Stimulated activated naive B cell treated with anti-CD40 and anti-IgM and Interleukin-4, amounts not matched to agents 10 μg/mL and 1 μg/mL and 100 μg/mL, for 72 hours (primary cell): ENCODE data around the gene USP51.
"Not testable (repeated sequence)": the region's sequence is repeated elsewhere in the genome, so short reads cannot be mapped to it uniquely, and the experiment has no call there.

ENCODE experiments used
- ATAC-seq, 2 donors: fragments of 150-1000 bp; cut with Tn5 transposase; replicated peaks; 2 replicates each; pipeline ENCODE4 v1.10.0; 2021; ENCODE audit warnings: moderate library complexity in 1 of 2
- DNase-seq: peaks from one replicate; pipeline ENCODE4 v3.0.0; 2021
- H3K27ac Mint-ChIP-seq: one replicate; pipeline ENCODE4 v1.8.0; 2022; ENCODE audit warnings: mild to moderate bottlenecking, mixed read lengths
- H3K27me3 Mint-ChIP-seq, 2 donors: one replicate each; pipeline ENCODE4 v1.8.0; 2022; ENCODE audit warnings: mixed read lengths in 2 of 2
- H3K36me3 Mint-ChIP-seq, 2 donors: one replicate each; pipeline ENCODE4 v1.8.0; 2022; ENCODE audit warnings: mixed read lengths in 2 of 2, mild to moderate bottlenecking in 1 of 2
- H3K4me1 Mint-ChIP-seq, 2 donors: one replicate each; pipeline ENCODE4 v1.8.0; 2022; ENCODE audit warnings: mixed read lengths in 2 of 2, mild to moderate bottlenecking in 1 of 2
- H3K4me3 Mint-ChIP-seq, 2 donors: one replicate each; pipeline ENCODE4 v1.8.0; 2022; ENCODE audit warnings: mild to moderate bottlenecking in 2 of 2, mixed read lengths in 2 of 2, moderate library complexity in 1 of 2
- H3K9me3 Mint-ChIP-seq, 2 donors: one replicate each; pipeline ENCODE4 v1.8.0; 2022; ENCODE audit warnings: mixed read lengths in 2 of 2, mild to moderate bottlenecking in 1 of 2

The USP51 gene

DNA sequence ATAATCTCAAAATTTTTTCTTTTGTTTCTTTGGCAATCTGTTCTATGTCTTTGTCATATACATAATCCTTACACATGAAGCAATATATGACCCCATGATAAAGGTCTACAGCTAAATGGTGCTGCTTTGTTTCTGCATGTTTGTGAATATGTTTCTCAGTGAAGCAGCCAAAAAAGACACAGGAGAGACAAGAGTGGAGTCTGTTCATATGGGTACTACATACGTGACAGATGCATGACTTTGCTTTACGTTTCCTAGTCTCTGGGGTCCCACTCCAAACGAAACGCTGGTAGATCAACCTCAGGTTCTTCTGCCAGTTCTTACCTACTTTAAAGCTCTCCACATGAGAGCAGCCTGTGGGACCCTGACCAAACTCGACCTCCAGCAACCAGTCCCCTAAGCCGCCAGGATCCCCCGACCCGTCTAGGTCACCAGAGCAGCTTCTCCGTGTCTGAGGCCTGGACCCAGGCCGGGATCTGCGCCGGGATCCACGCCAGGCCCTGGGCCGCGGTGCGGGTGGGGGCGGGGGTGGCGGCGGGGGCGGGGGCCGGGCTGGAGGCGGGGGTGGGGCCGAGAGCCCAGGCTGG lies 1.5 kb downstream of the USP51 start:
- H3K27me3 Mint-ChIP-seq, result peaks cover 0 to 13% of the 10 kb centered on the region in 2 donors
- peak overlapping the region; percentile 31 for H3K27ac Mint-ChIP-seq
- no peaks in the 10 kb centered on the region for H3K9me3 Mint-ChIP-seq
- peaks cover 3 to 6% of the 10 kb centered on the region in 2 donors for H3K4me1 Mint-ChIP-seq
- peak in 1 of 2 donors; percentile 5 for ATAC-seq
- H3K4me3 Mint-ChIP-seq, result peak overlapping the region; percentile 73 to 97
- peaks cover 2 to 3% of the 10 kb centered on the region in 2 donors for H3K36me3 Mint-ChIP-seq
- DNase-seq, result no peak

DNA sequence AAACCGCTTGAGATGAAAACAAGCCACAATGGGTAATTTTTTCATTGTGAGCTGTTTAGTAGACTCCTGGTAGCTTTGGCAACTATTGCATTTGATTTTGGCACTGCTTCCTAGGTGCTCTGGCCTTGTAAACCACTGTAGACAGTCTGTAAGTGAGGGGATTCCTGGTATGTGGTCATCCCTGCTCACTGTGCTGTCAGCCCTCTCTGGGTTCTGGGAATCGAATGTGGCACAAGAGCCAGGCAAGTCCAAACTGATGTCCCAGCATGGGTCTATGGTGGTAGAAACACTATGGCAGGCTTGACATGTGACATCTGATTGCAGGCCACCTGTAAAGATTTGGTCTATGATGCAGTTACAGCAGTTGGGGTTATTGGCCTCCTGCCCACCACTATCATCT lies 2.5 kb downstream of the USP51 start:
- Mint-ChIP-seq H3K27me3 (peaks cover 0 to 13% of the 10 kb centered on the region in 2 donors), H3K4me3 (no peak overlapping the region), H3K4me1 (peaks cover 3 to 6% of the 10 kb centered on the region in 2 donors), H3K36me3 (peaks cover 2 to 3% of the 10 kb centered on the region in 2 donors), H3K9me3 (no peaks in the 10 kb centered on the region), H3K27ac (no peak overlapping the region)
- DNase-seq (no peak), ATAC-seq (no peak)

DNA sequence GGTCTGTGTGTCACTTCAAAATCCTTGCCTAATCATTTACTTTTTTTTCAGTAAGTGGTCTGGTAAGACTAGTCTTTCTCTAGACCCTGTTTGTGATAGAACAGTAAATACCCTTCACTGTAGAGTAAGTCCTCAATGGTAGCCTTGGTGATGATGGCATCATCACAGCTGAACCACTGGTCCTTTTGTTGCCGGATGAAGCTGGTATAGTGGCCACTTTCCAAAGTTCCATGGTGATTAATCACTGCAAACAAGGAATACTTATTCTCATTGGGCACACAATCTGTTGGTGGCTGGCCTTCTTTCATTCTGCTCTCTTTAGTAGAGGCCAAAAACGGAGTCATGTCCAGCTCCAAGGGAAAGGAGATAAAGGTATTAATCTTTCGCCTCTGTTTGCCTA lies 2.9 kb downstream of the USP51 start:
- no peaks in the 10 kb centered on the region for H3K9me3 Mint-ChIP-seq
- H3K27ac Mint-ChIP-seq, result no peak overlapping the region
- peaks cover 3 to 6% of the 10 kb centered on the region in 2 donors for H3K4me1 Mint-ChIP-seq
- no peak overlapping the region for H3K4me3 Mint-ChIP-seq
- ATAC-seq (no peak), DNase-seq (no peak)
- peaks cover 0 to 13% of the 10 kb centered on the region in 2 donors for H3K27me3 Mint-ChIP-seq
- peaks cover 2 to 3% of the 10 kb centered on the region in 2 donors for H3K36me3 Mint-ChIP-seq

DNA sequence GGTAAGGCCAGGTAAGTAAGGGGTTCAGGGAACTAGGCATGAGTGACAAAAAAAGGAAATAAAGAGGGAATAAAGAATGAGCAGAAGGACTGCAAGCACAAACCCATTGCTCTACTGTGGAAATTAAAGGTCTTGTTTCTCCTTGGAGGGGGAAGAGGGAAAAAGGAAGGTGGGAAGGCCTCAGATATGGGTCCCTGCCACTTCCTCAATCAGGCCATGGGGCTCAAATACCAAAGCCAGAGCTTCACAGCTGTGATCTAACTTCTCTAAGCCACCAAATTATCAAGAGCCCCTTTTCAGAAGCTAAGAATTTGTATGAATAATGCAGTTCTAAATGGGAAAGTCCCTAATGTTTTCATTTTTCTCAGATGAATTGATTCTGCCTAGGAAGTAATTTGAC lies 4.7 kb downstream of the USP51 start:
- Mint-ChIP-seq H3K27me3 (peaks cover 0 to 11% of the 10 kb centered on the region in 2 donors), H3K4me3 (no peak overlapping the region), H3K36me3 (peaks cover 2 to 3% of the 10 kb centered on the region in 2 donors), H3K9me3 (no peaks in the 10 kb centered on the region), H3K27ac (no peak overlapping the region), H3K4me1 (peaks cover 3 to 6% of the 10 kb centered on the region in 2 donors)
- DNase-seq, result no peak
- no peak for ATAC-seq

DNA sequence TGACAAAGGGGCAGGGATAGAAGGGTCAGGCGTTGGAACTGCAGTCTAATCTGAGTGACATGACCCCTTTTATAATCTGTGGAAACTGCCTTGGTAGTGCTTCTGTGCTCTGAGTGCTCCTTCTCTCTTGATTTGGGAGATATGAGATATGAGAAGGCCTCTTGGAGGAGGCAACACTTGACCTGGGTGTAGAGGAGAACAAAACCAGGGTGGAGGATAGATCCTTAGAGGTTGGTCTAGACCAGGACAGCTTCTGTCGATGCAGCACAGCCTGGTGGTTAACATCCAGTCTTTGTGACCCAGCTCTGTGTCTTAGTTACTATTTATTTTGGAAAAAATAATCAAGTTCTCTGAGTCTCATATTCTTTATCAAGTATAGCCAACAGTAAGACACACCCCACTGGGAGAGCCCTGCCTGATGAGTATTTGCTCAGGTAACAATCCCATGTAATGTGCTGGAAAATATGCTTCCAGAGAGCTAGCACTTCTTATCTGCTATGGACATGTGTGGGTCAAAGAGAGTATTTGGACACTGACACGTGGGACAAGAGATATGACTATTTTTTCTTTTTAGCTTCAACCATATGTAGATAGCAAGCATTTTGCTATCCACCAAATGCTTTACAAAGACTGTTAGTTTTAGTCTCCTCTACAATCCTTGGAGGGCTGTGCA lies 9.1 kb downstream of the USP51 start:
- peaks cover 0 to 4% of the 10 kb centered on the region in 2 donors for H3K27me3 Mint-ChIP-seq
- H3K9me3 Mint-ChIP-seq, result no peaks in the 10 kb centered on the region
- H3K4me1 Mint-ChIP-seq, result peaks cover 3 to 6% of the 10 kb centered on the region in 2 donors
- H3K4me3 Mint-ChIP-seq, result no peak overlapping the region
- H3K36me3 Mint-ChIP-seq, result no peaks in the 10 kb centered on the region
- ATAC-seq (no peak), DNase-seq (no peak)
- no peak overlapping the region for H3K27ac Mint-ChIP-seq

GRCh38 chrX:55479956-55480355 lies 9.7 kb downstream of the USP51 start:
- H3K27ac Mint-ChIP-seq, ATAC-seq, H3K9me3 Mint-ChIP-seq, H3K36me3 Mint-ChIP-seq, H3K4me1 Mint-ChIP-seq, H3K27me3 Mint-ChIP-seq, DNase-seq, H3K4me3 Mint-ChIP-seq: not testable (repeated sequence)

DNA sequence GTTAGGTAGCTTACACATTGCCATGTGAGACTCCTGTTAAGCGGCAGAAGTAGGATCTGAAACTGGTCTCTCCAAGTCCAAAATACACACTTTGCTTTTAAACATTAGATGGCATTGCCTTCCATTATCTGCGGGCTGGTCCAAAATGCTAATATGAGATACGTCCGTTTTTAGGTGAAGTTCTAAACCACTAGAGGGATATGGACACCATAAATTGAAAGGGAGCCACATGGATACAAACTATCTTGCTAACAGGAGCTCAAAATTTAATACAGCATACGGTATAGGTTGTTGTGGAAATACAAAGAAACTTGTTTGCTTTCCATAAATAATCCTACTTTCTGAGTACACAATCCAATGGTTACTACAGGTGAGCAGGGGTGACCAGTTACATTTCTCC lies 23.9 kb downstream of the USP51 start:
- not testable (repeated sequence) for DNase-seq, H3K4me3 Mint-ChIP-seq, H3K4me1 Mint-ChIP-seq, H3K27me3 Mint-ChIP-seq, ATAC-seq, H3K9me3 Mint-ChIP-seq, H3K36me3 Mint-ChIP-seq, H3K27ac Mint-ChIP-seq

DNA sequence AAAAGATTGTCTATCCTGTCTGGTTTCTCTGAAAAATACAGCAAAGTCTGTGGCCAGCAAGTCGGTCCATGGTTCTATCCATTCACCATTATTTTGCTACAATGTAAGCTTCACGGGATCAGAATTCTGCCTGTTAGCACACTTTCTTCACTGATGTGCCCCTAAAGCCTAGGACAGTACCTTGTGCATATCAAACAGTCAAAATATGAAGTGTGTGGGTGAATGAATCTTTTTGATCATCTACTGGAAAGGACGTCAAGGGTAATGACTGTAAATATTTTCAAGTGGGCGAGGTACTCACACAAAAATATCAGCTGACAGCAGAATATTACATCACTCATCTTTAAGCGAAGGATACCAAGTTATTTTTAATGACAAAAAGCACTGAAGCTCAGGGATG lies 24.5 kb downstream of the USP51 start:
- not testable (repeated sequence) for H3K4me3 Mint-ChIP-seq, H3K9me3 Mint-ChIP-seq, H3K4me1 Mint-ChIP-seq, ATAC-seq, H3K27me3 Mint-ChIP-seq, H3K36me3 Mint-ChIP-seq, H3K27ac Mint-ChIP-seq, DNase-seq

DNA sequence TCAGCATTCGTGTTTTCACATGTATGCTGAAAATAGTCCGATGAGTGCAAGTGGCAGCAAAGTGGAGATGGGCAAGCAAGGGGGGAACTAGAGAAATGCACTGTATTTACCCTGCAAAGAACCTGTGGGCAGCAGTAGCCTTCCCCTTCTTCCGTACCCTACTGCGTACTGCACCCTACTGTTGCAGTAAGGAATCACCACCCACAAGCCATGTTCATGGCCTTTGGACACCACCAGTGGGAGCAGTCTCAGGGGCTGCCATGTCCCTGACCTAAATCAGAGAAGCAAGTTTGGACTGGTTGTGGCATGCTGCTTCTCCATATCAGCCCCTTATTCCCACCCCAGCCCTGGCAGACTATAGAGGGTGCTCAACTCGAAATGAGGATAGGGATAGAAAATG lies 25.6 kb downstream of the USP51 start:
- not testable (repeated sequence) for H3K36me3 Mint-ChIP-seq, H3K4me1 Mint-ChIP-seq, H3K4me3 Mint-ChIP-seq, H3K9me3 Mint-ChIP-seq, H3K27ac Mint-ChIP-seq, H3K27me3 Mint-ChIP-seq, DNase-seq
- peak in 1 of 2 donors; percentile 36 for ATAC-seq

DNA sequence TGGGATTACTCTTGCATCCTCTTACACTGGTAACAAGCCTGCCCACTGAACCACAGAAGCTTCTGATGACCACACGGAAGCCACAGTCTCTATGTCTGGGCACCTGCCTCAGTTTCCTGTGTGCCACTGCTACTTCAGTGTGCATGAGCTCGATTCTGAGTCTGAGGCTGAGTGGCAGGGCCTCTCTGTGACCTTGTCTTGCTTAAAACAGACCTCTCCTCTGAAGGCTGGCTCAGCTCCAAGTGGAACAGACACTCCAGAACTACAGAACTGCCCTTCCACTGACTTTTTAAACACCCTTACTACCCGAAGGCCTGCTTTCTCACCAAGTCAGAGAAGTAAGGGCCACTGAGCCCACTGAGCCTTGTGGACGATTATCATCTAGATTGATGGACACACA lies 29.7 kb downstream of the USP51 start:
- not testable (repeated sequence) for H3K27ac Mint-ChIP-seq, DNase-seq, H3K4me3 Mint-ChIP-seq, ATAC-seq, H3K9me3 Mint-ChIP-seq, H3K4me1 Mint-ChIP-seq, H3K36me3 Mint-ChIP-seq, H3K27me3 Mint-ChIP-seq

DNA sequence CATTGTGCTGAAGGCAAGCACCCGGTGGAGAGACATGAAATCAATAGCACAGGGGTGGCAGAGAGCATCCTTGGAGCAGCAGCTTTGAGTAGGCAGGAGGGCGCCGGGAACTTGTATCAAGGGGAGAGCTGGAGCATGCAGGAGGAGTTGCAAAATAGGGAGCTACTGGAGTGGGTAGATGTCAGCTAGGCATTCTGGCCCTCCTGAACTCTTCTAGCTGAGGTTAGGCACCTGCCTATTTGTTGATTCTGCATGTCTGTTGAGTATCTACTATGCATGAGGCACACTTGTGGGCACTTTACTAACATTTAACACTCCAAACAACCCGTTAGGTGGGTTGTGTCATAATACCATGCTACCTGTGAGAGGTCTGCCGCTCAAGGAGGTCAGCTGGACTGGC lies 30.2 kb downstream of the USP51 start:
- not testable (repeated sequence) for ATAC-seq, H3K4me1 Mint-ChIP-seq, H3K36me3 Mint-ChIP-seq, H3K27ac Mint-ChIP-seq, DNase-seq, H3K4me3 Mint-ChIP-seq, H3K27me3 Mint-ChIP-seq, H3K9me3 Mint-ChIP-seq

DNA sequence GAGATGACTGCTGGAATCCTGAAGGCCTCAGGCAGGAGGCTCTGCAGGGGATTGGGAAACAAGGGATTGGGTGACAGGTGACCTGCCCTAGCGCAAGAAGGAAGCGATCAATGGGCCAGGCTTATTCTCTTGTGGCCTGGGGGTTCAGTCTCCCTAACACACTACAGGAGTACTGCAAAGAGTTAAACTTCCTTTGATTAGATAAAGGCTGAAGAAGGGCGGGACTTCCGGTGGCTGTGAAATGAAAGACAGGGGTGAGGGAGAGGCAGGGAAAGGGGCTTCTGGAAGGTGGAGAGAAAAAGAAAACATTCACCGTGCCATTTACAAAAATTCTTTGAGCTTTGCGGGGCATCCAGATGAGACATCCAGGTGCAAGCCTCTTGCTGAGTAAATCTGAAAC lies 33.9 kb downstream of the USP51 start:
- H3K27ac Mint-ChIP-seq, DNase-seq, H3K27me3 Mint-ChIP-seq, ATAC-seq, H3K4me3 Mint-ChIP-seq, H3K9me3 Mint-ChIP-seq, H3K36me3 Mint-ChIP-seq: not testable (repeated sequence)
- peaks cover 8 to 10% of the 10 kb centered on the region in 2 donors for H3K4me1 Mint-ChIP-seq

DNA sequence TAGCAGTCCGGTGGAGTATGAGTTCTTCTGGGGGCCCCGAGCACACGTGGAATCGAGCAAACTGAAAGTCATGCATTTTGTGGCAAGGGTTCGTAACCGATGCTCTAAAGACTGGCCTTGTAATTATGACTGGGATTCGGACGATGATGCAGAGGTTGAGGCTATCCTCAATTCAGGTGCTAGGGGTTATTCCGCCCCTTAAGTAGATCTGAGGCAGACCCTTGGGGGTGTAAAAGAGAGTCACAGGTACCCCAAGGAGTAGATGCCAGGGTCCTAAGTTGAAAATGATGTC lies 36.9 kb downstream of the USP51 start:
- no peak for DNase-seq
- peak in 1 of 2 donors; percentile 13 for ATAC-seq
- Mint-ChIP-seq H3K4me3 (peak overlapping the region; percentile 84 to 89), H3K27me3 (no peaks in the 10 kb centered on the region), H3K4me1 (peaks cover 8 to 11% of the 10 kb centered on the region in 2 donors), H3K36me3 (peaks cover 0 to 2% of the 10 kb centered on the region in 2 donors), H3K27ac (peak overlapping the region; percentile 93), H3K9me3 (no peaks in the 10 kb centered on the region)

GRCh38 chrX:55451990-55452832 lies 37.4 kb downstream of the USP51 start, which contains the start of gene MAGEH1:
Gene MAGEH1, plus strand, starts transcription at chrX:55452127. Its CDS starts 248 bp downstream, at chrX:55452375.
- H3K27ac Mint-ChIP-seq, result peak within 1 kb of the TSS; percentile 93
- H3K9me3 Mint-ChIP-seq, result no peaks in the 10 kb centered on the region
- peaks cover 0 to 3% of the 10 kb centered on the region in 2 donors for H3K27me3 Mint-ChIP-seq
- H3K4me3 Mint-ChIP-seq, result peak within 1 kb of the TSS; percentile 84 to 89
- peaks cover 0 to 2% of the 10 kb centered on the region in 2 donors for H3K36me3 Mint-ChIP-seq
- peaks cover 8 to 11% of the 10 kb centered on the region in 2 donors for H3K4me1 Mint-ChIP-seq
- peak; percentile 96 for ATAC-seq
- DNase-seq, result peak; percentile 72

GRCh38 chrX:55451626-55451989 lies 38.0 kb downstream of the USP51 start:
- Mint-ChIP-seq H3K4me1 (peaks cover 8 to 11% of the 10 kb centered on the region in 2 donors), H3K4me3 (peak overlapping the region; percentile 84 to 89), H3K36me3 (peaks cover 0 to 2% of the 10 kb centered on the region in 2 donors), H3K9me3 (no peaks in the 10 kb centered on the region), H3K27ac (peak overlapping the region; percentile 93), H3K27me3 (peaks cover 0 to 6% of the 10 kb centered on the region in 2 donors)
- ATAC-seq, result peak in 1 of 2 donors; percentile 17
- DNase-seq, result no peak
